WI38 (cell line): ENCODE results near the gene OTOA.
"Not testable (repeated sequence)": the region's sequence is repeated elsewhere in the genome, so short reads cannot be mapped to it uniquely, and the experiment has no call there.

Experiments used
- H3K4me3 ChIP-seq: 2 replicates; pipeline ENCODE4 v1.5.1; 2011; ENCODE audit warnings: low read depth, mild to moderate bottlenecking, control low read depth, low read length
- CTCF ChIP-seq: IDR thresholded peaks from 2 replicates; pipeline ENCODE4 v1.5.1; 2012; ENCODE audit warnings: low read depth, mild to moderate bottlenecking, control low read depth, low read length

Gene OTOA

GRCh38 chr16:21717608-21718007 is 53.8 kb downstream of the OTOA start:
- TF ChIP-seq CTCF = no peak
- no peak overlapping the region for H3K4me3 ChIP-seq

GRCh38 chr16:21719283-21719682 is 55.5 kb downstream of the OTOA start:
- no peak overlapping the region for H3K4me3 ChIP-seq
- no peak for TF ChIP-seq CTCF

GRCh38 chr16:21720533-21720932 is 56.8 kb downstream of the OTOA start:
- no peak for TF ChIP-seq CTCF

GRCh38 chr16:21722771-21723455 is 59.1 kb downstream of the OTOA start:
- H3K4me3 ChIP-seq = no peak overlapping the region
- TF ChIP-seq CTCF = no peak

More at GRCh38 chr16:21720533-21720932, 56.8 kb downstream of the OTOA start:
- H3K4me3 ChIP-seq = no peak overlapping the region

GRCh38 chr16:21723532-21723931 is 59.8 kb downstream of the OTOA start:
- no peak for TF ChIP-seq CTCF

GRCh38 chr16:21727344-21727743 is 63.6 kb downstream of the OTOA start:
- H3K4me3 ChIP-seq = no peak overlapping the region
- no peak for TF ChIP-seq CTCF

More at GRCh38 chr16:21723532-21723931, 59.8 kb downstream of the OTOA start:
- no peak overlapping the region for H3K4me3 ChIP-seq

- H3K4me3 ChIP-seq = not testable (repeated sequence)
These were observed 67.5 kb downstream of the OTOA start for GRCh38 chr16:21731233-21731632.

GRCh38 chr16:21740637-21741036 is 76.9 kb downstream of the OTOA start:
- H3K4me3 ChIP-seq = not testable (repeated sequence)

- not testable (repeated sequence) for H3K4me3 ChIP-seq
These were observed 92.7 kb downstream of the OTOA start for GRCh38 chr16:21756192-21757079.

- H3K4me3 ChIP-seq = not testable (repeated sequence)
These were observed 93.4 kb downstream of the OTOA start for GRCh38 chr16:21757080-21757671.

GRCh38 chr16:21768280-21768679 is 104.5 kb downstream of the OTOA start:
- H3K4me3 ChIP-seq = not testable (repeated sequence)

GRCh38 chr16:21768810-21769209 is 105.0 kb downstream of the OTOA start:
- H3K4me3 ChIP-seq = not testable (repeated sequence)
